ENCODE results near the gene APLP2. TPM values are rescaled to one million over a fixed set of nuclear protein-coding genes. Genes with fewer than 3 reads are reported as not detected.

APLP2 gene
- total and polyA plus RNA-seq, 8 donors = 41.1 to 563 (median 147) TPM

DNA sequence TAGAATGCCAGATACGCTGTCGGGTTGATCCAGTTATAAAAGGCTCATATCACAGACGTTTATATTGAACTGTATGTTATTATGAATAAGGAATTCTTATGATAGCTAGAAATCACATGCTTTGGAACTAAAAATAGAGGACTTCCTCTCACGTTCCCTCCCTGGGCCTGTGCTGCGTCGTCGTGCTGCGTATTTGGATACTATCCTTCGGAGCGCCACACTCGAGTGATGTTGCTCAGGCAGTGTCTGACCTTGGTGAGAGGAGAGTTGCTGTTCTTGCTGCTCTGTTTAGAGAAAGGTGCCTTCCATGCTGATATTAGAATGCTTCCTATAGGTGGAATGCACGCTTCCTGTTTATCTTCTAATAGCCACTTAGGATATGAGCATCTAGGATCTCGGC, 69.7 kb downstream of the APLP2 start:
- Histone ChIP-seq H3K4me1 (peaks cover 0 to 29% (median 8%) of the 10 kb centered on the region in 4 donors), H3K27me3 (no peaks in the 10 kb centered on the region), H3K27ac (no peak overlapping the region), H3K36me3 (peaks cover 26 to 95% (median 90%) of the 10 kb centered on the region in 4 donors), H3K4me3 (no peak overlapping the region), H3K9me3 (no peaks in the 10 kb centered on the region)
- intact Hi-C loops (cut with DNase I; ENCODE audit: low total_unique reads) = loop anchor here (10.0 kb wide), 1 partner anchor 145 kb away; no protein-coding TSS in a partner anchor
- DNase-seq = no peak
- 80 to 90% (median 89%) methylated on average over 13 of the region's 13 CpGs for WGBS, 5 donors
- TF ChIP-seq POLR2A (IDR thresholded peaks at IDR 0.05) (no peak), EP300 (IDR thresholded peaks at IDR 0.05) (no peak), POLR2AphosphoS5 (IDR thresholded peaks at IDR 0.05) (no peak)
- TF ChIP-seq, protein P1, sequence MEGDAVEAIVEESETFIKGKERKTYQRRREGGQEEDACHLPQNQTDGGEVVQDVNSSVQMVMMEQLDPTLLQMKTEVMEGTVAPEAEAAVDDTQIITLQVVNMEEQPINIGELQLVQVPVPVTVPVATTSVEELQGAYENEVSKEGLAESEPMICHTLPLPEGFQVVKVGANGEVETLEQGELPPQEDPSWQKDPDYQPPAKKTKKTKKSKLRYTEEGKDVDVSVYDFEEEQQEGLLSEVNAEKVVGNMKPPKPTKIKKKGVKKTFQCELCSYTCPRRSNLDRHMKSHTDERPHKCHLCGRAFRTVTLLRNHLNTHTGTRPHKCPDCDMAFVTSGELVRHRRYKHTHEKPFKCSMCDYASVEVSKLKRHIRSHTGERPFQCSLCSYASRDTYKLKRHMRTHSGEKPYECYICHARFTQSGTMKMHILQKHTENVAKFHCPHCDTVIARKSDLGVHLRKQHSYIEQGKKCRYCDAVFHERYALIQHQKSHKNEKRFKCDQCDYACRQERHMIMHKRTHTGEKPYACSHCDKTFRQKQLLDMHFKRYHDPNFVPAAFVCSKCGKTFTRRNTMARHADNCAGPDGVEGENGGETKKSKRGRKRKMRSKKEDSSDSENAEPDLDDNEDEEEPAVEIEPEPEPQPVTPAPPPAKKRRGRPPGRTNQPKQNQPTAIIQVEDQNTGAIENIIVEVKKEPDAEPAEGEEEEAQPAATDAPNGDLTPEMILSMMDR (IDR thresholded peaks at IDR 0.05) = no peak

DNA sequence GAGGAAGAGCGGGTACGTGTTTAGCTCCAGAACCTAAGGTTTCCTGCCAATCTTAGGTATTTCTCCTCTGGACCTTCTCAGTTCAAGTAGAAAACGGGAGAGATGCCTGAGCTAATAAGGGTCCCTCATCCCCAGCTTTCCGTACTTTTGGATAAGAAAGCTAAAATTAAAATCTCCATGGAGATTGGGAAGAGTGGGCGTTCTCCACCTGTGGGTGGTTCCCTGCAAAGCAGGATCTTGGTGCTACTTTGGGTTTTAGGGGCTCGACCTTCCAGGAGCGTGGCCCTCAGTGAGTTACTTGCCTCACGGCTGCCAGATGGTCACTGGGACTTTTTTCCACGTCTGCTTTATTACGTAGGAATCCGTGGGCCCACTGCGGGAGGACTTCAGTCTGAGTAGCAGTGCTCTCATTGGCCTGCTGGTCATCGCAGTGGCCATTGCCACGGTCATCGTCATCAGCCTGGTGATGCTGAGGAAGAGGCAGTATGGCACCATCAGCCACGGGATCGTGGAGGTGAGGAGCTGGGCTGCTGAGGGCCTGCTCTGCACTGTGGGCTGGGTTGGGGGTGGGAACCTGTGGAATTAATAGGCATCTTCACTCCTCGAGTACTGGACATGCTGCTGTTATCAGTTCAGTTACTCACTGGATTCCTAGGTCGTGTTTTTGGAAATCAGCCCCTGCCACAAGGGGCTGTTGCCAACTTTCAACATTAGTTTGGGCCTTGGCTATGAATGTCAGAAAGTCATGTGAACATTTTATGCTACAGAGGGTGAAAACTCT, 72.1 kb downstream of the APLP2 start:
- H3K27ac ChIP-seq = no peak overlapping the region
- no peaks in the 10 kb centered on the region for H3K9me3 ChIP-seq
- intact Hi-C loops (cut with DNase I; ENCODE audit: low total_unique reads) = no loop called here
- no peak overlapping the region for H3K4me3 ChIP-seq
- H3K36me3 ChIP-seq = peaks cover 18 to 87% (median 79%) of the 10 kb centered on the region in 4 donors
- no peak for DNase-seq
- 83 to 88% (median 85%) methylated on average over 17 to 19 of the region's 19 CpGs for WGBS, 5 donors
- peaks cover 9 to 52% (median 28%) of the 10 kb centered on the region in 4 donors for H3K4me1 ChIP-seq
- TF ChIP-seq POLR2AphosphoS5 (IDR thresholded peaks at IDR 0.05) (no peak), POLR2A (IDR thresholded peaks at IDR 0.05) (no peak), EP300 (IDR thresholded peaks at IDR 0.05) (no peak)
- TF ChIP-seq, protein P1 (IDR thresholded peaks at IDR 0.05) = no peak
- no peaks in the 10 kb centered on the region for H3K27me3 ChIP-seq

DNA sequence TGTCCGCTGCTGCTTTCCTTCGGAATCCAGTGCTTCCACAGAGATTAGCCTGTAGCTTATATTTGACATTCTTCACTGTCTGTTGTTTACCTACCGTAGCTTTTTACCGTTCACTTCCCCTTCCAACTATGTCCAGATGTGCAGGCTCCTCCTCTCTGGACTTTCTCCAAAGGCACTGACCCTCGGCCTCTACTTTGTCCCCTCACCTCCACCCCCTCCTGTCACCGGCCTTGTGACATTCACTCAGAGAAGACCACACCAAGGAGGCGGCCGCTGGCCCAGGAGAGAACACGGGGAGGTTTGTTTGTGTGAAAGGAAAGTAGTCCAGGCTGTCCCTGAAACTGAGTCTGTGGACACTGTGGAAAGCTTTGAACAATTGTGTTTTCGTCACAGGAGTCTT, 74.4 kb downstream of the APLP2 start:
- TF ChIP-seq POLR2A (IDR thresholded peaks at IDR 0.05) (no peak), POLR2AphosphoS5 (IDR thresholded peaks at IDR 0.05) (no peak), EP300 (IDR thresholded peaks at IDR 0.05) (no peak)
- TF ChIP-seq, protein P1 (IDR thresholded peaks at IDR 0.05) = no peak
- H3K4me3 ChIP-seq = no peak overlapping the region
- no peaks in the 10 kb centered on the region for H3K9me3 ChIP-seq
- peaks cover 11 to 72% (median 60%) of the 10 kb centered on the region in 4 donors for H3K36me3 ChIP-seq
- intact Hi-C loops (cut with DNase I; ENCODE audit: low total_unique reads) = no loop called here
- peak in 1 of 2 donors; percentile 48 for DNase-seq
- peak overlapping the region in 4 of 5 donors; percentile 38 to 82 (median 58) for H3K27ac ChIP-seq
- H3K4me1 ChIP-seq = peaks cover 12 to 62% (median 29%) of the 10 kb centered on the region in 4 donors
- 52 to 64% (median 60%) methylated on average over 10 of the region's 10 CpGs for WGBS, 5 donors
- H3K27me3 ChIP-seq = no peaks in the 10 kb centered on the region

DNA sequence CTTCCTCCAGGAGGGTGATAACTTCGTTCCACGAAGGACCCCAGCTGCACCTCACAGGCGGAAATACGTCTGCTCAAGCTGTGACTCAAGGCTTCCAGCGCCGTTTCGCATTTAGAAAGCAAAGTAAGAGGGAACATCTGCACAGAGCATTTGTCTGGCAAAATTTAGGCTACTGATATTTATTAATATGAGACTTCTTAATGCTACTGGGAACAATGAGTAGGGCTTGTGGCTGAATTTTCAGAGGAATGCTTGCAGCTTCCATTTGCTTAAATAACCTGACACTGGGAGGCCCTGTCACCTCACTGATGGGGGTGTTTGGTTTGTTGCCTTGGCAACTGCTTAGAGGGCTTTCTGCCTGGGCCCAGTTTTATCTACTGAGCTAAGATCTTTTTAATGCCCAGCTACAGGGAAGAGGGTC, 75.2 kb downstream of the APLP2 start:
- peaks cover 11 to 66% (median 52%) of the 10 kb centered on the region in 4 donors for H3K36me3 ChIP-seq
- peak overlapping the region in 4 of 5 donors; percentile 38 to 82 (median 72) for H3K27ac ChIP-seq
- H3K9me3 ChIP-seq = no peaks in the 10 kb centered on the region
- intact Hi-C loops (cut with DNase I; ENCODE audit: low total_unique reads) = no loop called here
- DNase-seq = peak in 1 of 2 donors; percentile 74
- WGBS, 5 donors = 65 to 88% (median 82%) methylated on average over 7 of the region's 7 CpGs
- no peaks in the 10 kb centered on the region for H3K27me3 ChIP-seq
- H3K4me3 ChIP-seq = no peak overlapping the region
- TF ChIP-seq EP300 (IDR thresholded peaks at IDR 0.05) (no peak), POLR2AphosphoS5 (IDR thresholded peaks at IDR 0.05) (no peak), POLR2A (IDR thresholded peaks at IDR 0.05) (no peak)
- TF ChIP-seq, protein P1 (IDR thresholded peaks at IDR 0.05) = no peak
- H3K4me1 ChIP-seq = peaks cover 12 to 62% (median 29%) of the 10 kb centered on the region in 4 donors
